GM12878 (cell line): ENCODE data around the gene TSPAN10.

Experiments used
- ESRRA ChIP-seq: IDR thresholded peaks from 2 replicates; pipeline ENCODE4 v1.6.1; 2012; ENCODE audit warnings: mild to moderate bottlenecking, low read length, improper control_type of control experiment
- EZH2 ChIP-seq: IDR thresholded peaks from 2 replicates; pipeline ENCODE4 v1.6.1; 2012; ENCODE audit warnings: low read depth, mild to moderate bottlenecking, control low read depth, inconsistent platforms, low read length, borderline replicate concordance; ENCODE audit not compliant: control insufficient read depth
- MXI1 ChIP-seq: fragments of 150-350 bp; IDR thresholded peaks from 2 replicates; pipeline ENCODE4 v1.6.1; 2011; ENCODE audit warnings: low read depth, mild to moderate bottlenecking, inconsistent platforms, low read length, improper control_type of control experiment
- SPI1 ChIP-seq: IDR thresholded peaks from 2 replicates; pipeline ENCODE4 v1.6.1; 2011; ENCODE audit warnings: low read depth, mild to moderate bottlenecking, low read length, moderate library complexity, borderline replicate concordance; ENCODE audit not compliant: insufficient read depth
- TF ChIP-seq, protein P1 (sequence below): IDR thresholded peaks from 2 replicates; pipeline ENCODE4 v1.6.1; 2011; ENCODE audit warnings: borderline replicate concordance, low read depth, mild to moderate bottlenecking, moderate library complexity, low read length; ENCODE audit not compliant: insufficient read depth, poor library complexity, severe bottlenecking
- TF ChIP-seq, protein P2 (sequence below): IDR thresholded peaks from 2 replicates; pipeline ENCODE4 v1.6.1; 2011; ENCODE audit warnings: borderline replicate concordance, low read depth, mild to moderate bottlenecking, moderate library complexity, mixed read lengths, low read length; ENCODE audit not compliant: insufficient read depth; ENCODE audit errors: extremely low read length

DNA sequence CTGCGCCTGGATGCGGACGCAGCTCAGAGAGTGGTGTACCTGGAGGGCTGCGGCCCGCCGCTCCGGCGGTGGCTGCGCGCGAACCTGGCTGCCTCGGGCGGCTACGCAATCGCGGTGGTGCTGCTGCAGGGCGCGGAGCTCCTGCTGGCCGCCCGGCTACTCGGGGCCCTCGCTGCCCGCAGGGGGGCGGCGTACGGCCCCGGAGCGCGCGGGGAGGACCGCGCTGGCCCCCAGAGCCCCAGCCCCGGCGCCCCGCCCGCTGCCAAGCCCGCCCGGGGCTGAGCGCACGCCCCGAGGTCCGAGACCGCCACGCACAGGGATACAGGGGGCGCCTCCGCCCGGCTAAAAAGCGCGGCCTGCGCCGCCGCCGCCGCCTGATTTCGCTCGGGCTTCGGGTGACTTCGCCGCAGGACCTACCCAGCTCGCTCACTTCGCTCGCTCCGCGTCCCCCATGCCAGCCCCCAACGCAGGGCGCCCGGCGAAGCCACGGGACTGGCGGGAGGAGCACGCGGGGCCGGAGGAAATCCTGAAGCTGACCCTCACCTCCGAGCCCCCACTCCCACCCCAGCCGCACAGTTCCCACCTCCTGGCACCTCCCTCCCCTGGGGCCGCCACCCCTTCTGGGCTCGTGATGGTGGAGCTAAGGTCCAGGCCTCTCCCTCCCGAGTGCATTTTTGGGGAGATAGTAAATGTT lies 11.2 kb downstream of the TSPAN10 start:
- TF ChIP-seq, protein P1, sequence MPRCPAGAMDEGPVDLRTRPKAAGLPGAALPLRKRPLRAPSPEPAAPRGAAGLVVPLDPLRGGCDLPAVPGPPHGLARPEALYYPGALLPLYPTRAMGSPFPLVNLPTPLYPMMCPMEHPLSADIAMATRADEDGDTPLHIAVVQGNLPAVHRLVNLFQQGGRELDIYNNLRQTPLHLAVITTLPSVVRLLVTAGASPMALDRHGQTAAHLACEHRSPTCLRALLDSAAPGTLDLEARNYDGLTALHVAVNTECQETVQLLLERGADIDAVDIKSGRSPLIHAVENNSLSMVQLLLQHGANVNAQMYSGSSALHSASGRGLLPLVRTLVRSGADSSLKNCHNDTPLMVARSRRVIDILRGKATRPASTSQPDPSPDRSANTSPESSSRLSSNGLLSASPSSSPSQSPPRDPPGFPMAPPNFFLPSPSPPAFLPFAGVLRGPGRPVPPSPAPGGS, result no peak
- TF ChIP-seq, protein P2, sequence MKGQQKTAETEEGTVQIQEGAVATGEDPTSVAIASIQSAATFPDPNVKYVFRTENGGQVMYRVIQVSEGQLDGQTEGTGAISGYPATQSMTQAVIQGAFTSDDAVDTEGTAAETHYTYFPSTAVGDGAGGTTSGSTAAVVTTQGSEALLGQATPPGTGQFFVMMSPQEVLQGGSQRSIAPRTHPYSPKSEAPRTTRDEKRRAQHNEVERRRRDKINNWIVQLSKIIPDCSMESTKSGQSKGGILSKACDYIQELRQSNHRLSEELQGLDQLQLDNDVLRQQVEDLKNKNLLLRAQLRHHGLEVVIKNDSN, result no peak
- TF ChIP-seq MXI1 (no peak), EZH2 (no peak), SPI1 (no peak), ESRRA (no peak)
